HG03060 (cell line): ENCODE measurements around the gene DAG1.

ENCODE experiments used
- ATAC-seq: cut with Tn5 transposase; IDR thresholded peaks from one replicate; pipeline ENCODE4 v1.9.1; 2021; ENCODE audit warnings: low read depth, moderate number of reproducible peaks; ENCODE audit not compliant: unreplicated experiment

DAG1 gene

GRCh38 chr3:49512781-49513355, 42.8 kb downstream of the DAG1 start:
- ATAC-seq, result no peak

GRCh38 chr3:49513494-49514124, 43.5 kb downstream of the DAG1 start:
- no peak for ATAC-seq

- ATAC-seq, result no peak
Observed at GRCh38 chr3:49518016-49518415, 47.9 kb downstream of the DAG1 start.

- no peak for ATAC-seq
Observed at GRCh38 chr3:49518441-49518840, 48.4 kb downstream of the DAG1 start.

GRCh38 chr3:49519296-49519695, 49.2 kb downstream of the DAG1 start:
- ATAC-seq, result no peak

- no peak for ATAC-seq
Observed at GRCh38 chr3:49519916-49520385, 49.9 kb downstream of the DAG1 start.

- no peak for ATAC-seq
Observed at GRCh38 chr3:49523756-49524747, 54.0 kb downstream of the DAG1 start.

GRCh38 chr3:49529567-49529966, 59.5 kb downstream of the DAG1 start:
- no peak for ATAC-seq

- ATAC-seq, result no peak
Observed at GRCh38 chr3:49530231-49530630, 60.2 kb downstream of the DAG1 start.

- no peak for ATAC-seq
Observed at GRCh38 chr3:49530701-49531100, 60.6 kb downstream of the DAG1 start.

- ATAC-seq, result no peak
Observed at GRCh38 chr3:49531218-49531617, 61.2 kb downstream of the DAG1 start.

- no peak for ATAC-seq
Observed at GRCh38 chr3:49531715-49532114, 61.6 kb downstream of the DAG1 start.

GRCh38 chr3:49533031-49533430, 63.0 kb downstream of the DAG1 start:
- ATAC-seq, result no peak

GRCh38 chr3:49533786-49534519, 63.9 kb downstream of the DAG1 start:
- no peak for ATAC-seq

- no peak for ATAC-seq
Observed at GRCh38 chr3:49534581-49535441, 64.7 kb downstream of the DAG1 start.

- ATAC-seq, result no peak
Observed at GRCh38 chr3:49535971-49536874, 66.2 kb downstream of the DAG1 start.

GRCh38 chr3:49536875-49537533, 66.9 kb downstream of the DAG1 start:
- ATAC-seq, result no peak
